ENCODE results near the gene DRC7. TPM values are rescaled to one million over a fixed set of nuclear protein-coding genes. Genes with fewer than 3 reads are reported as not detected.

The DRC7 gene
- total RNA-seq, 4 donors from 2014 or later, result 0.22 to 7.1 TPM; not detected in 2

DNA sequence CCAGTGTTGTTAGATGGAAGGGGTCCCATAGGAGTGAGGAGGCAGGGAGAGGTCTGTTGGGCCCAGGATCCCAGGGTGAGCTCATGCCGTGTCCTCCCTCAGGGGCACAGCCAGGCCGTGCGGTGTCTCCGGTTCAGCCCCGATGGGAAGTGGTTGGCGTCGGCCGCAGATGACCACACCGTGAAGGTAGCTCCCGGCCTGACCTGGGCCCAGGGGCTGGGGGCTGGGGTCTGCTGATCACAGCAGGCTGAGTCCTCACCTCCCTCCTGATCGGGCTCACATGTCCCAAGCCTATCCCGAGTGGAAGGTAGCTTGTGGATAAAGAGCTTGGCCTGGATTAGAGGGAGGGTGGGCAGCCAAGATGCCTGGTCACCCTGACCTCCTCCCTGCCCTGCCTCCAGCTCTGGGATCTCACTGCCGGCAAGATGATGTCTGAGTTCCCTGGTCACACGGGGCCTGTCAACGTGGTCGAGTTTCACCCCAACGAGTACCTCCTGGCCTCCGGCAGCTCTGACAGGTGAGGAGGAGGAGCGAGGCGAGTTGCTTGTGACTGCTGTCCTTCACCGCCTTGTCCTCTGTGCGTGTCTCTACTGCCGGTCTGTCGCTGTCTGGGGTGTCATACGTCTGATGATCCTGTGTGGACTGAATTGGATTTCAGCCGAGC is 57.1 kb downstream of the DRC7 start:
- H3K36me3 ChIP-seq, result no peaks in the 10 kb centered on the region
- no peaks in the 10 kb centered on the region for H3K4me1 ChIP-seq
- H3K9me3 ChIP-seq, result no peaks in the 10 kb centered on the region
- no peak overlapping the region for H3K27ac ChIP-seq
- intact Hi-C loops (cut with DNase I), result no loop called here
- 92 to 94% methylated on average over 23 to 25 of the region's 26 CpGs for WGBS, 2 donors
- H3K27me3 ChIP-seq, result no peaks in the 10 kb centered on the region
- no peak for DNase-seq
- H3K4me3 ChIP-seq (replicated peaks in 1 of 3), result no peak overlapping the region
- TF ChIP-seq, protein P1, sequence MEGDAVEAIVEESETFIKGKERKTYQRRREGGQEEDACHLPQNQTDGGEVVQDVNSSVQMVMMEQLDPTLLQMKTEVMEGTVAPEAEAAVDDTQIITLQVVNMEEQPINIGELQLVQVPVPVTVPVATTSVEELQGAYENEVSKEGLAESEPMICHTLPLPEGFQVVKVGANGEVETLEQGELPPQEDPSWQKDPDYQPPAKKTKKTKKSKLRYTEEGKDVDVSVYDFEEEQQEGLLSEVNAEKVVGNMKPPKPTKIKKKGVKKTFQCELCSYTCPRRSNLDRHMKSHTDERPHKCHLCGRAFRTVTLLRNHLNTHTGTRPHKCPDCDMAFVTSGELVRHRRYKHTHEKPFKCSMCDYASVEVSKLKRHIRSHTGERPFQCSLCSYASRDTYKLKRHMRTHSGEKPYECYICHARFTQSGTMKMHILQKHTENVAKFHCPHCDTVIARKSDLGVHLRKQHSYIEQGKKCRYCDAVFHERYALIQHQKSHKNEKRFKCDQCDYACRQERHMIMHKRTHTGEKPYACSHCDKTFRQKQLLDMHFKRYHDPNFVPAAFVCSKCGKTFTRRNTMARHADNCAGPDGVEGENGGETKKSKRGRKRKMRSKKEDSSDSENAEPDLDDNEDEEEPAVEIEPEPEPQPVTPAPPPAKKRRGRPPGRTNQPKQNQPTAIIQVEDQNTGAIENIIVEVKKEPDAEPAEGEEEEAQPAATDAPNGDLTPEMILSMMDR (IDR thresholded peaks at IDR 0.05), result no peak
- TF ChIP-seq POLR2A (IDR thresholded peaks at IDR 0.05), result no peak

DNA sequence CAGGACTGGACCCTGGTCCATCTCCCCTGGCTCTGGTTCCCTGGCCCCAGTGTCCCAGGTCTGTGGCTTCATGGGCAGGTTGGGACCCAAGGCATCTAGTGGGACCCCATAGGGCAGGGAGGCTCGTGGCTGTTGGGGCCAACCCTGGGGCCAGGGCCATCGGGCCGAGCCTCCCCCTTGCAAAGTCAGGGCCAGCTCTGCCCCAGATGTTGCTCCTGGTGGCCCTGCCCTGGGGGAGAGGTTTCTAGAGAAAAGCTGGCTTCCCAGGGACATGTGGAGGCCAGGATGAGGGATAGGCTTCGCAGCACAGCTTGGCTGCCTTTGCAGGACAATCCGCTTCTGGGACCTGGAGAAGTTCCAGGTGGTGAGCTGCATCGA is 57.6 kb downstream of the DRC7 start:
- intact Hi-C loops (cut with DNase I), result no loop called here
- 88 to 100% methylated on average over 1 to 6 of the region's 6 CpGs for WGBS, 2 donors
- DNase-seq, result no peak
- H3K4me3 ChIP-seq (replicated peaks in 1 of 3), result no peak overlapping the region
- TF ChIP-seq POLR2A (IDR thresholded peaks at IDR 0.05), result no peak
- TF ChIP-seq, protein P1 (IDR thresholded peaks at IDR 0.05), result no peak
- H3K27ac ChIP-seq, result no peak overlapping the region
- H3K36me3 ChIP-seq, result no peaks in the 10 kb centered on the region
- no peaks in the 10 kb centered on the region for H3K27me3 ChIP-seq
- no peaks in the 10 kb centered on the region for H3K9me3 ChIP-seq
- no peaks in the 10 kb centered on the region for H3K4me1 ChIP-seq

DNA sequence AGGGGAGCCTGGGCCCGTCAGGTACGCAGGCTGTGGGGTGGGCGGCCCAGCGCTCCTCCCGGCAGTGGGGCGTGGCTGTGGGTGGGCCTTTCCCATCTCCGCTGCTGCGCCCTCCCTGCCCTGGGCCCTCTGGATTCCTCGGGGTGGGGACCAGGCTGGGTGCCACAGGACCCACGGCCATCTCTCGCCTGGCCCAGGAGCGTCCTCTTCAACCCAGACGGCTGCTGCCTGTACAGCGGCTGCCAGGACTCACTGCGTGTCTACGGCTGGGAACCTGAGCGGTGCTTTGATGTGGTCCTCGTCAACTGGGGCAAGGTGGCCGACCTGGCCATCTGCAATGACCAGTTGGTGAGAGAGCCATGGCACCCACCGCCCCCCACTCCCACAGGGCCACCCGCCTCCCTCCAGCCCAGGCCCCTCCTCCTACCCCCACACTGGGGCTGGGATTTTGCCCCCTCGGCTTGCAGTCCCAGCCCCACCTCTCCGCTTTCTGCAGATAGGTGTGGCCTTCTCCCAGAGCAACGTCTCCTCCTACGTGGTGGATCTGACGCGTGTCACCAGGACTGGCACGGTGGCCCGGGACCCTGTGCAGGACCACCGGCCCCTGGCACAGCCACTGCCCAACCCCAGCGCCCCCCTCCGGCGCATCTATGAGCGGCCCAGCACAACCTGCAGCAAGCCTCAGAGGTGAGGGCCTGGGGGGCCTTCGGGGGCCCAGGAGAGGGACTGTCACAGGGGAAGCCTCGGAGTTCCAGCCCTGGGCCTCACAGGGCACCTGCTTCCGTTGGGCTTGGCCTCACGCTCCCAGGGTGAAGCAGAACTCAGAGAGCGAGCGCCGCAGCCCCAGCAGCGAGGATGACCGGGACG is 58.2 kb downstream of the DRC7 start:
- H3K36me3 ChIP-seq, result no peaks in the 10 kb centered on the region
- WGBS, 2 donors, result 87 to 94% methylated on average over 3 to 27 of the region's 44 CpGs

DNA sequence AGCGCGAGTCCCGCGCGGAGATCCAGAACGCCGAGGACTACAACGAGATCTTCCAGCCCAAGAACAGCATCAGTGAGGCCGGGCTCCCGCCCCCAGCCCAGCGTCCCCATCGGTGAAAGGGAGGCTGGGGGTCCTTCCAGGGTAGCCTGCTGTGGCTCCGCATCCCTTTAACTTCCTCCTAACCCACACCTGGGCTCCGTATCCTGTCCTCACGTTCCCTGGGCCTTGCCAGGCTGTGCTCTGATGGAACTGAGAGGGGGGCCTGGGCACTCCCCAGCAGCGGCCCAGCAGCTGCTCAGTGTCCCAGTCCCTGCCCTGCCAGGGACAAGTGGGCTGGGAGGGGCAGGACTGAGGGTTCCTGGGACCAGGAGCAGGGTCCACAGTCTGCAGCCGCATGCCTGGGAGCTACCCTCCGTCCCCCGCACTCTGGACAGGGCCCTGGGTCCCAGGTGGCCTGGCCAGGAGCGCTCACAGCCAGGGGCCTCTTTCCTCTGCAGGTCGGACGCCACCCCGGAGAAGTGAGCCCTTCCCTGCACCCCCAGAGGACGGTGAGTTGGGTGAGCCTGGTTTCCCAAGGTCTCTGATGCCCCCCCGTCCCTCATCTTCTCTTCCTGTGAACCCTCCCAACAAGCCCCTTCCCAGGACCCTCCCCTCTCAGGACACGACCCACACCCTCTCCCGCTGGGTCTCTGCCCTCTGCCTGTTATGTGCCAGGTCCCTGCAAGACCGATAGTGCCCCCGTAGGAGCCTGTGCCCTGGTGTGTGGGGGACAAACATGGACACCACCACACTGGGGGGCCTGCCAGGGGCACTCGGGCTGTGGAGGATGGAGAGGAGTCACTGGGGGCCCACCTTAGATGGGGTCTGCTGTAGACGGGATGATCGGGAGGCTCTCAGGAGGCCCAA is 59.1 kb downstream of the DRC7 start:
- Histone ChIP-seq H3K27me3 (no peaks in the 10 kb centered on the region), H3K9me3 (no peaks in the 10 kb centered on the region), H3K4me1 (peaks cover 0 to 4% of the 10 kb centered on the region in 2 donors), H3K36me3 (no peaks in the 10 kb centered on the region), H3K4me3 (replicated peaks in 1 of 3) (no peak overlapping the region), H3K27ac (no peak overlapping the region)
- intact Hi-C loops (cut with DNase I), result no loop called here
- TF ChIP-seq POLR2A (IDR thresholded peaks at IDR 0.05), result no peak
- TF ChIP-seq, protein P1 (IDR thresholded peaks at IDR 0.05), result no peak
- WGBS, 2 donors, result 94 to 96% methylated on average over 26 to 27 of the region's 32 CpGs
- no peak for DNase-seq

More for the DNA sequence above, 58.2 kb downstream of the DRC7 start:
- no peak for DNase-seq
- no peak overlapping the region for H3K27ac ChIP-seq
- intact Hi-C loops (cut with DNase I), result no loop called here
- TF ChIP-seq, protein P1 (IDR thresholded peaks at IDR 0.05), result no peak
- TF ChIP-seq POLR2A (IDR thresholded peaks at IDR 0.05), result no peak
- peaks cover 0 to 4% of the 10 kb centered on the region in 2 donors for H3K4me1 ChIP-seq
- no peaks in the 10 kb centered on the region for H3K9me3 ChIP-seq
- no peaks in the 10 kb centered on the region for H3K27me3 ChIP-seq
- no peak overlapping the region for H3K4me3 ChIP-seq (replicated peaks in 1 of 3)

Data from thyroid gland (tissue), 4 donors.